HT-29 (cell line): ENCODE data around the gene PCDHA8. TPM values are rescaled to one million over a fixed set of nuclear protein-coding genes. Genes with fewer than 3 reads are reported as not detected.
"Not testable (repeated sequence)": the region's sequence is repeated elsewhere in the genome, so short reads cannot be mapped to it uniquely, and the experiment has no call there.

Source experiments
- DNase-seq: peaks from one replicate; pipeline ENCODE4 v3.0.0-alpha.2; 2015; ENCODE audit warnings: low spot score
- total RNA-seq: library from RNA; depleted of rRNA; stranded (reverse); fragments of >200 nt; shearing (Covaris generic); gene quantifications from 2 replicates; pipeline ENCODE4 v1.2.3, GENCODE V29; 2014

PCDHA8 gene
- total RNA-seq, 1 experiment from 2014 or later: not detected

GRCh38 chr5:140829511-140830501 lies 11.2 kb upstream of the PCDHA8 start:
- not testable (repeated sequence) for DNase-seq

GRCh38 chr5:140833993-140834392 lies 7.0 kb upstream of the PCDHA8 start, which contains the start of gene PCDHA7:
Gene PCDHA7 (plus strand): TSS chr5:140834269. CDS start chr5:140834384, 115 bp downstream.
- DNase-seq: no peak

- not testable (repeated sequence) for DNase-seq
Observed at GRCh38 chr5:140834439-140835008, 6.5 kb upstream of the PCDHA8 start.

- DNase-seq: no peak
Observed at GRCh38 chr5:140835622-140836510, 5.1 kb upstream of the PCDHA8 start.

- DNase-seq: no peak
Observed at GRCh38 chr5:140842798-140843733, 2.1 kb downstream of the PCDHA8 start.

- DNase-seq: not testable (repeated sequence)
Observed at GRCh38 chr5:140848139-140849102, 7.4 kb downstream of the PCDHA8 start, which contains the start of gene PCDHA9. Gene PCDHA9 (plus strand): TSS chr5:140848382. CDS start chr5:140848496, 114 bp downstream.

GRCh38 chr5:140849831-140850634 lies 9.0 kb downstream of the PCDHA8 start:
- not testable (repeated sequence) for DNase-seq

- DNase-seq: peak; percentile 43
Observed at GRCh38 chr5:140855772-140856674, 15.0 kb downstream of the PCDHA8 start, which contains the start of gene PCDHA10. Gene PCDHA10 (plus strand): TSS chr5:140855897. CDS start chr5:140856049, 152 bp downstream.

GRCh38 chr5:140857177-140857986 lies 16.4 kb downstream of the PCDHA8 start:
- DNase-seq: no peak

- no peak for DNase-seq
Observed at GRCh38 chr5:140857987-140858240, 16.9 kb downstream of the PCDHA8 start.

GRCh38 chr5:140862441-140863295 lies 21.7 kb downstream of the PCDHA8 start:
- no peak for DNase-seq

GRCh38 chr5:140868721-140869554 lies 28.0 kb downstream of the PCDHA8 start, which contains the start of gene PCDHA11:
Gene PCDHA11 (plus strand): TSS chr5:140868957. CDS start chr5:140869104, 147 bp downstream.
- DNase-seq: peak; percentile 9

- no peak for DNase-seq
Observed at GRCh38 chr5:140869555-140869886, 28.5 kb downstream of the PCDHA8 start.
